GM18951 (cell line): Measurements from ENCODE around the gene MZF1.

ENCODE experiments used
- POLR2A ChIP-seq: IDR thresholded peaks from 4 replicates; pipeline ENCODE4 v1.6.1; 2011; ENCODE audit warnings: mild to moderate bottlenecking; ENCODE audit not compliant: insufficient read length, insufficient read depth; ENCODE audit errors: extremely low read depth
- in situ Hi-C: fragments of 300-500 bp; cut with MboI; formaldehyde crosslinking; loops from one replicate; pipeline ENCODE4 v1.12.0; 2022; ENCODE audit warnings: low sequenced_read_pairs, mixed read lengths, inconsistent platforms; ENCODE audit not compliant: unreplicated experiment

The MZF1 gene

DNA sequence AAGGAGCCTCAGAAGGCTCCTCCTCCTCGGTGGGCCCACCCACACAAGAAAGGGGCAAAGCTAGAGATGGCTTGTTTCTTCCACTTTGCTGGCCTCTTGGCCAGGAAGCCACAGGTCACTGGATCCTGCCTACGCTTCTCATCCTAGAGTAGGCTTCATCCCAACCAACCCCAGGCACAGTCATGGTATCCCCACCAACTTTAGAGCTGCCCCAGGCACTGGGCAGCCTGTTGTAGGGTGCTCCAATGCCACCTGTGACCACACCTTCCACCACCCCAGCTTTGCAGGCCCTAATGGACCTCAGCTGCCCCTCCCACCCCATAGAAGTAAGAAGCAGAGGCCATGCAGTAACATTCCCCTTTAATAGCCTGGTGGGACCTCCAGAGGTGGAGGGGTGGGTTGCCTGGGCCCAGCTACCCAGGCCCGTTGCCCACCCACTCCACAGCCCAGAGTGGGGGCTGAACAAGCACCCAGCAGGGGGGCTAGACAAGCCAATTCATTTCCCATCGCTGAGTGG, 17.7 kb downstream of the MZF1 start:
- no peak for TF ChIP-seq POLR2A
- in situ Hi-C loops, result no loop called here

DNA sequence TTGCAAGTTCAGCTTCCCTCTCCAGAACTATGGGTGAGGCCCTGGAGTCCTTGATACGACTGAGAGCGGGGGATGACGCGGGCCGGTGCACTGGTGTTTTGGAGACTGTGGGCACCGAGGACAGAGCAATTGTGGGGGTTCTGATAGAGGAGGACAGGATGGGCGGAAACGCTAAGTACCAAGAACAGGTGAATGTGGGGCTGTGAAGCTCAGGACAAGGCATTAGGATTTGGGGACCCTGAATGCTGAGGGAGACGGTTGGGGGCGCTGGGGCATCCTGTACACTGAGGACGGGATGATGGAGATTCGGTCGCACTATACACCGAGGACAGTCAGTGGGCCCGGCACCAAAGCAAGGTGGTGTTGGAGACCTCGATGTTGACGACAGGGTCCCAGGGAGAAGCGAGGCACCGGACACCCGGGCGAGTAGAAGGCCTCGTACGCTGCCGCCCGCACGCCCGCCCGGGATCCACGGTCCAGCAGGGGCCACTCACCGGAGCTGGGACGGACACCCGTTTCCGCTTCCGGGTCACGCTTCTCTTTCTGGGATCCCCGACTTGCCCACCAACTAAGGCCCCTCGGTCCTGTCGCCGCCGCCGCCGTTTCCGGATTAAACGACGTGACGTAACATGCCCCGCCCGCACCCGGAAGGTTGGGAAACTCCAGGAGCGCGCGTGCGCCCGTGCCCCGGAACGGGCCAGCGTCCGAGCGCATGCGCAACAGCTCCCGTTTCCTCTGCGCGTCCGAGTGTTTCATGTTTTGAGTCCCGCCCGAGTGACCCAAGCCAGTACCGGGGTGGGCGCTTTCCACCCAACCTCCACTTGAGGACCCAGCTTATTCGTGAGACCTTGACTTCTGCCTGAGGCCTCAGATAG, 18.4 kb downstream of the MZF1 start, which contains the start of gene CHMP2A:
Gene CHMP2A, minus strand, starts transcription at position 612 of the 875 bp plus-strand sequence. CDS start 893 bp downstream, outside the sequence.
- in situ Hi-C loops, result no loop called here

DNA sequence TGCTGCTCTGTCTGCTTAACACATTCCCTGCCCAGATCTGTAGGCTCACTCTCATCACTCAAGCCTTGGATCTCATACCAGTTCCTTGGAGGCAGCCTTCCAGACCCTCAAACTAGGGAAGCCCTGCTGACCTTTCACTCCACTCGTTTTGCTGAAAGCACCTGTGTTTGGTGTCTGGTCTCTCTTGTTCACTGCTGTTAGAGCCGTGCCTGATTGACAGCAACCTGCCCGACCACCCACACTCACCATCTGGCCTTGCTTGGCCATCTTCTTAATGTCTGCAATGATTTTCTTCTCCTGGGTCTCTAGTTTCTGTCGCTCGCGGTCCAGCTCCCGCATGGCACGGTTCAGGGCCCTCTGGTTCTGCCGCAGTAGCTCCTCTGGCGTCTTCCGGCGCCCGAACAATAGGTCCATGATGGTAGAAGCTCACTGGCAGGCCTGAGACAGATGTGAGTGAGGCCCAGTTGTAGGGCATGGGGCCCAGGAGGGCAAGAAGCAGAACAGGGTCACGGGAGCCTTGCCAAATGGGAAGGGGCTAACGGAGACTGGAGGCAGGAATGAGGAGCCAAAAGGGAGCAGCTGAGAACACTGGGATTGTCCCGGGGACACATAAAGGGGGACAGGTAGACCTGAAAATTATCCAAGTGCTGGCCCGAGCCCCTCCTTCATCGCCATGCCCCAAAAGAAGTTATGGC, 19.2 kb downstream of the MZF1 start:
- TF ChIP-seq POLR2A, result no peak
- in situ Hi-C loops, result no loop called here

More for the DNA sequence above, 18.4 kb downstream of the MZF1 start, which contains the start of gene CHMP2A:
- peak; percentile 86 for TF ChIP-seq POLR2A

DNA sequence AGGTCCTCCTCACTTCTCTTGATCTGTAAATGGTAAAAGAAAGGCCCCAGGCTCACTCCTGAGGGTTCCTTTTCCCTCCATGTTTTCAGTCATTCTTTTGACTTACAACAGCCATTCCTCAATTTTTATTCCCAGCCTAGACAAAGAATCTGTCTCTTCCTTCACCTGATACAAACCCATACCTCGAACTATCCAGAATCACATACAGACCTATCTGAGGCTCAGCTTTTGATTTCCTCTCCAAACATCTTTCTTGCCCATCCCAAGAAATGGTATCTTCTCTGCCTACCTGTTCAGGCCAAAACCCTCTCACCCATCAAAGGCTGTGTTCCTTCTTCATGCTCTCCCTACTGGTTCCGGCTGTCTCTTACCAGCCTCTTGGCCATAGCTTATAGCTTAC, 20.5 kb downstream of the MZF1 start:
- in situ Hi-C loops, result no loop called here
- TF ChIP-seq POLR2A, result no peak

DNA sequence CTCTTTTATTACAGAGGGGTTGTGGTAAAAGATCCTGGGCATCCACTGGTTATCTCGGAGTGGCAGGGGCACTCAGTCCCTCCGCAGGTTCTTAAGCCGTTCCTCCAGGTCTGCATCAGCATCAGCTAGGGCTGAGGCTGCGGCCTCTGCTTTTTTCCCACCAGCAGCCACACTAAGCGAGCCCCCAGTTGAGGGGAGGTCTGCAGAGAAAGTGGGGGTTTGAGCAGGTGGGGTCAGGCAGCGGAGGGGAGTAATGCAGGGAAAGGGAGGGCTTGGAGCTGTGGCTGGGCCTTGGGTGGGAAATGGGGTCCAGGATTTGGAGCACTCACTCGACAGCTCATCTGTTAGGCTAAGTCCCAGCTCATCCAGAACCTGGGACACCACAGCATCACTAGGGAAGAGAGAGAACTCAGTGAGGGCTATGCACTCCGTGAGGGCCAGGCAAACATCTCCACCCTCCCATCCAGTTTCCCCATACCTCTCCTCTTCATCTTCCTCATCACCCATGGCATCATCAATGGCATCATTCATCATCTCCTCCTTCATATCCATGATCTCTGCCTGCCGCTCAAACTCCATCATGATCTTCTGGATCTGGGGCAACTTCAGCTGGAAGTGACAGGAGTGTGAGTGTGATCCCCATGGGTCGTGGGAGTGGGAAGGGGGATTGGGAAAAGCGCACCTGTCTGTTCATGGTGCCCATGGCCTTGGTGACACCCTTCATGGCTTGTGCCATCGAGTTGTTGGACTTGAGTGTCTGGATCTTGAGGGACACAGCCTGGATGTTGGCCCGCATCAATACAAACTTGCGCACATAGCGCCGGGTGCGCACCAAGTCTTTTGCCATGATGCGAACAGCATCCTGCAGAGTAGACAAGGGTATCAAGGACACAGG, 21.3 kb downstream of the MZF1 start:
- in situ Hi-C loops, result no loop called here
- TF ChIP-seq POLR2A, result peak; percentile 16

DNA sequence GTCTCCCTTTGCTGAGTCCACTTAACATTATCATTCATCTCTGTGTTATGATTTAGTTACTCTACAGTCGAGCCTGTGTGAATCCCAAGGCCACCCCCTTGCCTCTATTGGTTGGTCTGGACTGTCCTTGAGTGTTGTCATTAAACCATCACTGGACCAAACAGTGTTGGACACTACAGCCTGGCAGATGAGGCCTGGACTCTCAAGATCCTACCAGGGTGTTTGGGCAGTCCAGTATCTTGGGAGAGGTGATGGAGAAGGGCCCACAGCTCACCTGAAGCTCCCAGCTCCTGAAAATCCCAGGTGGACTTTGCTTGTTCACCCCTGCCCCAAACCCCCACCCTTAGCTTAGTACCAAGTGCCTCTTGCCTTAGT, 22.0 kb downstream of the MZF1 start:
- in situ Hi-C loops, result no loop called here
- TF ChIP-seq POLR2A, result no peak

DNA sequence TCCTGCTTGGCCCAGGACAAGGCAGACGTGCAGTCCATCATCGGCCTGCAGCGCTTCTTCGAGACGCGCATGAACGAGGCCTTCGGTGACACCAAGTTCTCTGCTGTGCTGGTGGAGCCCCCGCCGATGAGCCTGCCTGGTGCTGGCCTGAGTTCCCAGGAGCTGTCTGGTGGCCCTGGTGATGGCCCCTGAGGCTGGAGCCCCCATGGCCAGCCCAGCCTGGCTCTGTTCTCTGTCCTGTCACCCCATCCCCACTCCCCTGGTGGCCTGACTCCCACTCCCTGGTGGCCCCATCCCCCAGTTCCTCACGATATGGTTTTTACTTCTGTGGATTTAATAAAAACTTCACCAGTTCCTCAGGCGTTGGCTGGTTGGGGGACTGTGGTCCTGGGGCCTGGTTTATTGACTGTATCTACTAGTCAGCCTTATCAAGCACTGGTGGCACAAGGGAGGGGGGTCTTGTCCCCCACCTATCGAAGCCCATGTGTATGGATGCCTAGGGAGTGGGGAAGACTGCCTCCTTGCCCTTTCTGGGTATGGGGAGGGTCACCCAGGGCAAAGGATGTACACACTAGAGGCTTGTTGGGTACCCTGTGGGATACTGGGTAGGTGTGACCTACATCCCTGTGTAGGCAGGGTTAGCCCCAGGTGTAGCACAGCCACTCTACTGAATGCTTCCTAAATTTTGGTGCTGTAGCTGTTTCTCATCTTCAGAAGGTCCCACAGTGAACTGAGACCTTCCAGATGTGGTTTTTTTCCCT, 22.6 kb downstream of the MZF1 start:
- in situ Hi-C loops, result no loop called here

DNA sequence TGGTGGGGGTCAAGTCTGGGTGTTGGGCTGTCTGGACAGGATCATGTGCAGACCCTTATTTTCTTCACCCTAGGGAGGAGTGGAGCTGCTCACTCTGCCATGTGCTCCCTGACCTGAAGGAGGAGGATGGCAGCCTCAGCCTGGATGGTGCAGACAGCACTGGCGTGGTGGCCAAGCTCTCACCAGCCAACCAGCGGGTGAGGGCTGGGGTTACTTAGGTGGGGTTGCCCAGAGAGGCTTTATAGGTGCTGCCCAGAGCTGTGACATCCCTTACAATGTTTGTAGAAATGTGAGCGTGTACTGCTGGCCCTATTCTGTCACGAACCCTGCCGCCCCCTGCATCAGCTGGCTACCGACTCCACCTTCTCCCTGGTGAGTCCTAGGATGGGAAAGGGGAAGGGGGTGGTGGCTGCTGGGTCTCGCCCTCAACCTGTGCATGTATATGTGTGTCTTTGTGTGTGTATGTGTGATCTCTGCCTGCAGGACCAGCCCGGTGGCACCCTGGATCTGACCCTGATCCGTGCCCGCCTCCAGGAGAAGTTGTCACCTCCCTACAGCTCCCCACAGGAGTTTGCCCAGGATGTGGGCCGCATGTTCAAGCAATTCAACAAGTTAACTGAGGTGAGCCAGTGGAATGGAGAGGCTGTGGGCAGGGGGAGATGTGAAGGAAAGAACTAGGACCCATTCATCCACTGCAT, 23.3 kb downstream of the MZF1 start:
- in situ Hi-C loops, result no loop called here
- TF ChIP-seq POLR2A, result no peak

More for the DNA sequence above, 22.6 kb downstream of the MZF1 start:
- TF ChIP-seq POLR2A, result no peak

DNA sequence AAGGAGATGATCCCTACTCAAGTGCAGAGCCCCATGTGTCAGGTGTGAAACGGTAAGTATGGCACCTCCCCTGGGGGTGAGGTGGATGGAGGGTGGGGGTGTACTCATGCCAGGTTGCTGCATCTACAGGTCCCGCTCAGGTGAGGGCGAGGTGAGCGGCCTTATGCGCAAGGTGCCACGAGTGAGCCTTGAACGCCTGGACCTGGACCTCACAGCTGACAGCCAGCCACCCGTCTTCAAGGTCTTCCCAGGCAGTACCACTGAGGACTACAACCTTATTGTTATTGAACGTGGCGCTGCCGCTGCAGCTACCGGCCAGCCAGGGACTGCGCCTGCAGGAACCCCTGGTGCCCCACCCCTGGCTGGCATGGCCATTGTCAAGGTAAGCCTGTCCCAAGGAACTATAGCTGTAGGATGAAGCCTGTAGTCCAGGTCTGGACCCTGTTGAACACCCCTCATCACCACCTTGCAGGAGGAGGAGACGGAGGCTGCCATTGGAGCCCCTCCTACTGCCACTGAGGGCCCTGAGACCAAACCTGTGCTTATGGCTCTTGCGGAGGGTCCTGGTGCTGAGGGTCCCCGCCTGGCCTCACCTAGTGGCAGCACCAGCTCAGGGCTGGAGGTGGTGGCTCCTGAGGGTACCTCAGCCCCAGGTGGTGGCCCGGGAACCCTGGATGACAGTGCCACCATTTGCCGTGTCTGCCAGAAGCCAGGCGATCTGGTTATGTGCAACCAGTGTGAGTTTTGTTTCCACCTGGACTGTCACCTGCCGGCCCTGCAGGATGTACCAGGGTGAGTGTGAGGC, 24.1 kb downstream of the MZF1 start:
- in situ Hi-C loops, result no loop called here
- TF ChIP-seq POLR2A, result no peak

DNA sequence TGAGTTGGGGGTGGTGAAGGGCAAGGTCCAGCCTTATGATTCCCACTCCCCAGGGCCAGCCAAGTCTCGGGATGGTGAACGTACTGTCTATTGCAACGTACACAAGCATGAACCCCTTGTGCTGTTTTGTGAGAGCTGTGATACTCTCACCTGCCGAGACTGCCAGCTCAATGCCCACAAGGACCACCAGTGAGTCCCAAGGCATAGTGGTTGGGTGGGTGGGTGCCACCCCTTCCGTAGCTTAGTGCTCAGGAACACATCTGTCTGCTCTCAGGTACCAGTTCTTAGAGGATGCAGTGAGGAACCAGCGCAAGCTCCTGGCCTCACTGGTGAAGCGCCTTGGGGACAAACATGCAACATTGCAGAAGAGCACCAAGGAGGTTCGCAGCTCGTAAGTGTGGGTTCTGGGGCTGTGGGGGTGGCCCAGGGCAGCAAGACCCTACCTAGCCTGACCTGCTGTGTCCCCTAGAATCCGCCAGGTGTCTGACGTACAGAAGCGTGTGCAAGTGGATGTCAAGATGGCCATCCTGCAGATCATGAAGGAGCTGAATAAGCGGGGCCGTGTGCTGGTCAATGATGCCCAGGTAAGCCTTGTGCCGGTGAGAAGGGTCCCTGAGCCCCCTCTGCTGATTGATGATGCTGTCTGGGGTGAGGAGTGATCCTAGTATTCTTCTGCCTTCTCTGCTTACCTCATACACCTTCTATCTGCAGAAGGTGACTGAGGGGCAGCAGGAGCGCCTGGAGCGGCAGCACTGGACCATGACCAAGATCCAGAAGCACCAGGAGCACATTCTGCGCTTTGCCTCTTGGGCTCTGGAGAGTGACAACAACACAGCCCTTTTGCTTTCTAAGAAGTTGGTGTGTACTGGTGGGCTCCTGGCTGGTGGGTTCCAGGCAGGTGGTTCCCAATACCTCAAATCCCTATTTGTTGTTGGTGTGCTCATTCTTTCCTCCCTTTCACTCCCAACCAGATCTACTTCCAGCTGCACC, 25.5 kb downstream of the MZF1 start:
- TF ChIP-seq POLR2A, result no peak
- in situ Hi-C loops, result no loop called here
